Activated naive CD8-positive, alpha-beta T cell treated with anti-CD3 and anti-CD28 coated beads, Interleukin-2, amount 10 ng/mL, durations not matched to agents 7 days and 5 days (primary cell): Measurements from ENCODE around the gene SMAD6. TPM values are rescaled to one million over a fixed set of nuclear protein-coding genes. Genes with fewer than 3 reads are reported as not detected.

ENCODE experiments used
- ATAC-seq: fragments of 150-1000 bp; cut with Tn5 transposase; one replicate; pipeline ENCODE4 v1.10.0; 2021; ENCODE audit warnings: low read depth, moderate library complexity
- POLR2A ChIA-PET: fragments of 350-600 bp; sonication (Branson Sonifier 250); formaldehyde crosslinking; loops from one replicate; lab custom pipeline; 2021; ENCODE audit warnings: antibody characterized with exemption; lab: Charles Lee
- DNase-seq: peaks from one replicate; pipeline ENCODE4 v3.0.0; 2021
- H3K27ac Mint-ChIP-seq: one replicate; pipeline ENCODE4 v1.8.0; 2022; ENCODE audit warnings: mild to moderate bottlenecking, mixed read lengths
- H3K27me3 Mint-ChIP-seq: one replicate; pipeline ENCODE4 v1.8.0; 2022; ENCODE audit warnings: mild to moderate bottlenecking, moderate library complexity, mixed read lengths
- H3K36me3 Mint-ChIP-seq: one replicate; pipeline ENCODE4 v1.8.0; 2021; ENCODE audit warnings: mild to moderate bottlenecking, mixed read lengths
- H3K4me1 Mint-ChIP-seq: one replicate; pipeline ENCODE4 v1.8.0; 2021; ENCODE audit warnings: mixed read lengths
- H3K4me3 Mint-ChIP-seq: one replicate; pipeline ENCODE4 v1.8.0; 2022; ENCODE audit warnings: mild to moderate bottlenecking, moderate library complexity, mixed read lengths
- H3K9me3 Mint-ChIP-seq: one replicate; pipeline ENCODE4 v1.8.0; 2021; ENCODE audit warnings: mixed read lengths
- total RNA-seq, 2 experiments: library from RNA; stranded (reverse); gene quantifications; one replicate each; pipeline ENCODE4 v1.2.3, GENCODE V29; 2021

SMAD6 gene
- total RNA-seq, 2 experiments from 2014 or later = 0.91 to 0.94 TPM

DNA sequence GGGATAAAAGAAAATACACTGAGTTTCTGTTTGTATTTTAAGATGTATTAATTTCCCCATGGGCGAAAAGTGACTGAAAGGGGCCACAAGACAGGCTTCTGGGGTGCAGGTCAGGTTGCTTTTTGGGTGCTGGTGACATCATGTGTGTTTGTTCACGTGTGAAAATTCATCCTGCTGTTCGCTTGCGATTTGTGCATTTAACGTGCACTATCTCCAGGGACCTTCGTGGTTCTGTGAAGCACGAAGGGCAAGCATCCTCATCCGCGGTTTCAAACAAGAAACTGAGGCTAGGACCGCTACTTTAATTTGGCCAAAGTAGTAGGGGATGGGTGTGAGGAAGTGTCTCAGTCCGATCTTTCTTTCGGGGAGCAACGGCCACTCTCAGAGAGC is 1.6 kb upstream of the SMAD6 start:
- POLR2A ChIA-PET = interaction anchor here (1.0 to 3.7 kb wide), 10 partner anchors 8 to 173 kb away, joined by 3 to 42 read pairs (median 4); no protein-coding TSS in a partner anchor
- H3K27me3 Mint-ChIP-seq = peaks cover 21% of the 10 kb centered on the region
- H3K27ac Mint-ChIP-seq = peak overlapping the region; percentile 80
- DNase-seq = no peak
- peaks cover 16% of the 10 kb centered on the region for H3K4me1 Mint-ChIP-seq
- H3K4me3 Mint-ChIP-seq = peak overlapping the region; percentile 87
- no peaks in the 10 kb centered on the region for H3K9me3 Mint-ChIP-seq
- ATAC-seq = no peak
- H3K36me3 Mint-ChIP-seq = peaks cover 2% of the 10 kb centered on the region

DNA sequence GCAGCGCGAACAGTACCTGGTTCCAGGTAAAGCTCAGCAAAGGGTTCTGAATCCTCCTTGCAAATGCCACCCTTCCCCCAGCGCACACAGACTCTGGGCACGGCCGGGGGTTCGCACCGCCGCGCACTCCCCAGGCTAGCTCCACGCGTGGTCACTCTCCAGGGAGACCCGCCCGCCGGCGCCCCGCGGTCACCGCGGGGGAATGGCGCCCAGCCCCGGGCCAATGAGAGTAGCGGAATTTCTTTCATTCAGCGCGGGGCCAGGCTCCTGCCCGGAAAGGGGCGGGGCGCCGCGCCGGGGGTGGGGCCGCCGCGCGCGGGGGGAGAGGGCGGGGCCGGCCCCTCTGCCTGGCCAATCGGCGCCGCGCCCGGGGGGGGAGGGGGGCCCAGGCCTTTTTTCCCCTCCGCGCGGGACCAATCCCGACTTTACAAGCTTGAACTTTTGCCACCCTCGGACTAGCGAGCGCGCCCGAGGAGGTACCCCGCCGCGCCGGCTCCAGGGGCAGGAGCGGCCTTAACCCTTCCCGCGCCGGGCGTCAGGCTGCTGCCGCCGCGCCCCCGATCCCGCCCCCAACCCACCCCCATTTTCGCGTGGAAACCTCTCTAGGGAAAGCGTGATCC is 1.1 kb upstream of the SMAD6 start:
- Mint-ChIP-seq H3K27ac (peak overlapping the region; percentile 80), H3K27me3 (peaks cover 23% of the 10 kb centered on the region), H3K9me3 (no peaks in the 10 kb centered on the region), H3K4me3 (peak overlapping the region; percentile 98), H3K36me3 (peaks cover 2% of the 10 kb centered on the region), H3K4me1 (peaks cover 16% of the 10 kb centered on the region)
- ATAC-seq (peak; percentile 72), DNase-seq (peak; percentile 96)
- POLR2A ChIA-PET = interaction anchor here (1.0 to 3.7 kb wide), 10 partner anchors 9 to 173 kb away, joined by 3 to 42 read pairs (median 4); no protein-coding TSS in a partner anchor

DNA sequence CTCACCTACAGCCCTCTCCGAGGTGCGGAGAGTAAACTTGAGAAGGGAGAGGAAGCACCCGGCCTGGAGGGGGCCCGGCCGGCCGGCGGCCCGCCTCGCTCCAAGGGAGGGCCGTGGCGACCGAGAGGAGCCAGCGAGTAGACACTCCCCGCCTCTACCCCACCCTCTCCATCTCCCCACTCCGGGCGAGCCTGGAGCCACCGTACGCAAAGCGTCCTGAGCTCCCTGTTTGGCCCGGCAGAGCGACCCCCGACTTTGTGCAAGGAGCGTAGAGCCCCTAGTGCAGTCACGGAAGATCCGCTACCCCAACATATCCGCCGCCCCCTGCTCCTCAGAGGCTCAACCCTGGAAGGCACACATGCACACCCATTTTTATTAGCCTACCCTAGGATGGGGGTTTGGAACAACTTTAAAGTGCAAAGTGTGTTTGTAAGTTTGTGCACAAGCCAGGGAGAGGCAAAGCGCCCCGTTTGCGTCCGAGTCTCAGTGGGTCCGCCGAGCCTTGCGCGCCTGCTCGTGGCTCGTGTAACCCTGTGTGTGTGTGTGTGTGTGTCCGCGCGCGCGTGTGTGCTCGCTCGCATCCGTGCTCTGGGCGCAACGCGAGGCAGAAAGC is 508 bp upstream of the SMAD6 start:
- POLR2A ChIA-PET = interaction anchor here (1.0 to 3.7 kb wide), 9 partner anchors 9 to 174 kb away, joined by 3 to 42 read pairs (median 4); no protein-coding TSS in a partner anchor
- Mint-ChIP-seq H3K4me1 (peaks cover 16% of the 10 kb centered on the region), H3K4me3 (peak overlapping the region; percentile 98), H3K9me3 (no peaks in the 10 kb centered on the region), H3K36me3 (peaks cover 2% of the 10 kb centered on the region), H3K27ac (peak overlapping the region; percentile 88), H3K27me3 (peaks cover 23% of the 10 kb centered on the region)
- ATAC-seq (peak; percentile 43), DNase-seq (peak; percentile 75)

DNA sequence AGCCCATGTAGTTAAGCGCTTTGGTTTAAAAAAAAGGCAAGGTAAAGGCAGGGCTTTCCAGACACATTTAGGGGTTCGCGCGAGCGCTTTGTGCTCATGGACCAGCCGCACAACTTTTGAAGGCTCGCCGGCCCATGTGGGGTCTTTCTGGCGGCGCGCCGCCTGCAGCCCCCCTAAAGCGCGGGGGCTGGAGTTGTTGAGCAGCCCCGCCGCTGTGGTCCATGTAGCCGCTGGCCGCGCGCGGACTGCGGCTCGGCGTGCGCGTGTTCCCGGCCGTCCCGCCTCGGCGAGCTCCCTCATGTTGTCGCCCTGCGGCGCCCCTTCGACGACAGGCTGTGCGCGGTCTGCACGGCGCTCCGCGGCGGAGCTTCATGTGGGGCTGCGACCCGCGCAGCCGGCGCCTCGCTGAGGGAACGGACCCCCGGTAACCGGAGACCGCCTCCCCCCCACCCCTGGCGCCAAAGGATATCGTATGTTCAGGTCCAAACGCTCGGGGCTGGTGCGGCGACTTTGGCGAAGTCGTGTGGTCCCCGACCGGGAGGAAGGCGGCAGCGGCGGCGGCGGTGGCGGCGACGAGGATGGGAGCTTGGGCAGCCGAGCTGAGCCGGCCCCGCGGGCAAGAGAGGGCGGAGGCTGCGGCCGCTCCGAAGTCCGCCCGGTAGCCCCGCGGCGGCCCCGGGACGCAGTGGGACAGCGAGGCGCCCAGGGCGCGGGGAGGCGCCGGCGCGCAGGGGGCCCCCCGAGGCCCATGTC is 927 bp downstream of the SMAD6 start:
- Mint-ChIP-seq H3K36me3 (peaks cover 2% of the 10 kb centered on the region), H3K9me3 (no peaks in the 10 kb centered on the region), H3K27ac (no peak overlapping the region), H3K27me3 (peaks cover 23% of the 10 kb centered on the region), H3K4me1 (peaks cover 16% of the 10 kb centered on the region), H3K4me3 (peak overlapping the region; percentile 98)
- DNase-seq = peak; percentile 54
- no peak for ATAC-seq
- POLR2A ChIA-PET = interaction anchor here (0.6 to 3.7 kb wide), 8 partner anchors 10 to 1095 kb away, joined by 3 to 42 read pairs (median 3); no protein-coding TSS in a partner anchor

DNA sequence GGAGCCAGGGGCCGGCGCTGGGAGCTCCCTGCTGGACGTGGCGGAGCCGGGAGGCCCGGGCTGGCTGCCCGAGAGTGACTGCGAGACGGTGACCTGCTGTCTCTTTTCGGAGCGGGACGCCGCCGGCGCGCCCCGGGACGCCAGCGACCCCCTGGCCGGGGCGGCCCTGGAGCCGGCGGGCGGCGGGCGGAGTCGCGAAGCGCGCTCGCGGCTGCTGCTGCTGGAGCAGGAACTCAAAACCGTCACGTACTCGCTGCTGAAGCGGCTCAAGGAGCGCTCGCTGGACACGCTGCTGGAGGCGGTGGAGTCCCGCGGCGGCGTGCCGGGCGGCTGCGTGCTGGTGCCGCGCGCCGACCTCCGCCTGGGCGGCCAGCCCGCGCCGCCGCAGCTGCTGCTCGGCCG is 1.5 kb downstream of the SMAD6 start:
- H3K27me3 Mint-ChIP-seq = peaks cover 23% of the 10 kb centered on the region
- no peak for ATAC-seq
- no peaks in the 10 kb centered on the region for H3K9me3 Mint-ChIP-seq
- peak; percentile 62 for DNase-seq
- POLR2A ChIA-PET = interaction anchor here (0.6 to 3.7 kb wide), 8 partner anchors 10 to 1095 kb away, joined by 3 to 42 read pairs (median 3); no protein-coding TSS in a partner anchor
- peaks cover 2% of the 10 kb centered on the region for H3K36me3 Mint-ChIP-seq
- H3K27ac Mint-ChIP-seq = no peak overlapping the region
- peaks cover 16% of the 10 kb centered on the region for H3K4me1 Mint-ChIP-seq
- no peak overlapping the region for H3K4me3 Mint-ChIP-seq

DNA sequence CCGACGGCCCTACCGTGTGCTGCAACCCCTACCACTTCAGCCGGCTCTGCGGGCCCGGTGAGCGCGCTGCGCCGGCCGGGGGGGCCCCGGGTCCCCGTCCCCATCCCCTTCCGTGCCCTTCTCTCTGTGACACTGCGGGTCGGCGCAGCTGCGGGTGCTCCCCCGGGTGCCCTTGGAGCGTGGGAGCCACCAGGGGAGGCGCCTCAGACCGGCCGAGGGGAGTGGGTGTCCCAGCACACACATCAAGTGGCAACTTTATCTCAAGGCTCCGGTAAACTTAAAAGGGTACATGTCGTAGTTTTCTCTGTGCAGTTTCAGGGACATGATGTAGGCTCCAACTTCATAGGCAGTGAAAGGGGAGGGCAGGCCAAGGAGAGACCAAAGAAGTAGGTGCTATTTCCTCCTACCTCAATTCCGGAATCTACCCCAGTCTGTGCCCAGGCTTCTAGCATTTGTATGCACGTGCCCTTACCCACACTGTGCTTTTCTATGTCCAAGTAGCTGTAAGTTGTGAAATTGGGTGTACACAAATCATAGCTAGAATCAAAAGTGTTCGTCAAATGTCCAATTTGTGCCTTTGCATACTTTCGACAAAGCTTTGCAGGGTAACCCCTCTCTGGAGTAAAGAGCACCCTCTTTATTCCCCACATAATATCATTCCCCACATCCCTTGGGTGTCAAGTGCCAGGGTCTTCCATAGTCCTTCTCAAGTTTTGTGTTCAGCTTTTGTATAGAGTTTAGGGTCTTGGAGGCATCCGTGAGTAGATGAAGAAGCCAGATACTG is 2.2 kb downstream of the SMAD6 start:
- H3K4me3 Mint-ChIP-seq = peak overlapping the region; percentile 77
- no peak for ATAC-seq
- H3K27me3 Mint-ChIP-seq = peaks cover 23% of the 10 kb centered on the region
- no peak overlapping the region for H3K27ac Mint-ChIP-seq
- peaks cover 16% of the 10 kb centered on the region for H3K4me1 Mint-ChIP-seq
- DNase-seq = no peak
- H3K9me3 Mint-ChIP-seq = no peaks in the 10 kb centered on the region
- H3K36me3 Mint-ChIP-seq = peaks cover 2% of the 10 kb centered on the region
- POLR2A ChIA-PET = interaction anchor here (1.4 to 3.7 kb wide), 3 partner anchors 11 to 49 kb away, joined by 5 to 42 read pairs (median 5); no protein-coding TSS in a partner anchor

DNA sequence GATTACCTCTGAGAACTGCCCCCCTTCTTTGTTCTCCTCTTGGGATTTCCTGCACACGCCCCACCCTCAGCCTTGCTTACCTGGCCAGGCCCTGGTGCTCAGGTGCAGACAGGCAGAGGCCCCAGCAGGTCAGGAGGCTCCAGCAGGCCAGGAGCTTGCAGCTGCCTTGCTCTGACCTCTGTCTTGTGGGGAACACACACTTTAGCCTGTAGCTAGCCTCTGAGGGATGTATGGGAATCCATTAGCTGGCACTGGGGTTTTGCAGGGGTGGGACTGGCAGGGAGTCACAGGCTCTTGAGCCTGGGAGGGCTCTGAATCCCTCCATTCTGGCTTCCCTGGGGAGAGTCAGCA is 2.7 kb downstream of the SMAD6 start:
- H3K9me3 Mint-ChIP-seq = no peaks in the 10 kb centered on the region
- ATAC-seq (no peak), DNase-seq (no peak)
- POLR2A ChIA-PET = no interaction called here
- H3K27me3 Mint-ChIP-seq = peaks cover 23% of the 10 kb centered on the region
- H3K36me3 Mint-ChIP-seq = peaks cover 2% of the 10 kb centered on the region
- peaks cover 16% of the 10 kb centered on the region for H3K4me1 Mint-ChIP-seq
- no peak overlapping the region for H3K27ac Mint-ChIP-seq
- H3K4me3 Mint-ChIP-seq = no peak overlapping the region

DNA sequence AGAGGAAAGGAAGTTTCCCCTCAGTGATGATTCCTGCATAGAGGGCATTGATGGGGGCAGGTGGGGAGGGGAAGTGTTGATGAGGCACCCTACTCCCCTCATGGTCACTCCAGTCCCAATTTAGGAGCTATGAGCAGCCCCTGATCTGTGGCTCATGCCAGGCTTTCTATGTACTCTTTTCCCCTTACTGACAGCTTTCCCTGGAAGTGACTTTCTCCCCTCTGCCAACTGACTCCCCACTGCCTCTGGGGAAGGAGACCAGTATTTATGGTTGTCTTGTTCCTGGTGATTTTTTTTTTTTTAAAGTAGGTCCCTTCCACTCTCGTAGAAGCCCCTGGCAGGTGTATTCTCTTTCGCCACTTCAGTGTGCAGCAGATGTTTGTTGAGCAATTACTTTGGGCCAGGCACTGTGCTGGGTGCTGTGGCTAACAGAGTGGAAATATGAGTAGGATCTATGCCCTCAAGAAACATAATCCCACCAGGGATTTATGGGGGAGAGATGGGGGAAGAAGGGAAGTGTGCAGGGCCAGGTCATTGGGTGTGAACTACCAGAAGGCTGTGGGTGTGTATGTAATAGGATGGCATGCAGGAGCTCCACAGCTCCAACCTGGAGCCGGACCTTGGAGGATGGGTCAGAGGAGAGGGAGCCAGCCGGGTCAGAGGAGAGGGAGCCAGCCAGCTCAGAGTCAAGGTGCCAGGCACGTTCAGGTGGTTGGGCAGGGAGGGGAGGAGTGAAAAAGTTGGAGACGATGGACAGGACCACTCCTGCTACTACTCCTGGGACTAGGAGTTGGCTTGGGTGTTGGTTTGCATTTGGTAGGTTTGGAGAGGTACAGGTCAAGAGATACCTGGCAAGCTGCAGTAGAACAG is 3.5 kb downstream of the SMAD6 start:
- ATAC-seq = no peak

DNA sequence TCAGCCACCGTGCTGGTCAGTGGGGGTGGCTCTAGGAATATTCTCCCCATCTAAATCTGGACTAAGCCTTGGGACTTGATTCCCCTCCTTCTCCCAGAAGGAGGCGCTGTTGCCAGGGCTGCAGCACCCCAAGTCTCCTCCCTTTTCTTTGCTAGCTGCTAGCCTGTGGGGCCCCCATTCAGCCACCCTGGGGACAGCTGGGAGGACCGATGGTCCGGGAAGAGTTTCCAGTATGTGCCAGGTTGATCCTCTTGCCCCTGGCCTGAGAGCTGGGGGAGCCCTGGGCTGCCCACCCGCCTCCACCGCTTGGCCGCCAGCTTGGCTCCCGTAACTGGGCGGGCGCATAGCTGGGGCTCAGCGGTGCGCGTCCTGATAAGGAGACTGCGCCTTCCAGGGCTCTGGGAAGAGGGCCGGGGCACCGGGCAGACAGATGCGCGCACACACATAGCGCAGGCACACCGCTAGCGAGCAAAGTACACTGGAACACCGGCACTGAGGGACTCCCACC is 4.2 kb downstream of the SMAD6 start:
- Mint-ChIP-seq H3K9me3 (no peaks in the 10 kb centered on the region), H3K27ac (no peak overlapping the region), H3K27me3 (peaks cover 23% of the 10 kb centered on the region), H3K4me1 (peaks cover 11% of the 10 kb centered on the region), H3K36me3 (peaks cover 2% of the 10 kb centered on the region), H3K4me3 (no peak overlapping the region)
- POLR2A ChIA-PET = no interaction called here
- DNase-seq = no peak
- no peak for ATAC-seq

More for the DNA sequence above, 3.5 kb downstream of the SMAD6 start:
- peaks cover 13% of the 10 kb centered on the region for H3K4me1 Mint-ChIP-seq
- H3K27me3 Mint-ChIP-seq = peaks cover 23% of the 10 kb centered on the region
- H3K36me3 Mint-ChIP-seq = peaks cover 2% of the 10 kb centered on the region
- no peaks in the 10 kb centered on the region for H3K9me3 Mint-ChIP-seq
- DNase-seq = no peak
- no peak overlapping the region for H3K4me3 Mint-ChIP-seq
- POLR2A ChIA-PET = no interaction called here
- H3K27ac Mint-ChIP-seq = no peak overlapping the region

DNA sequence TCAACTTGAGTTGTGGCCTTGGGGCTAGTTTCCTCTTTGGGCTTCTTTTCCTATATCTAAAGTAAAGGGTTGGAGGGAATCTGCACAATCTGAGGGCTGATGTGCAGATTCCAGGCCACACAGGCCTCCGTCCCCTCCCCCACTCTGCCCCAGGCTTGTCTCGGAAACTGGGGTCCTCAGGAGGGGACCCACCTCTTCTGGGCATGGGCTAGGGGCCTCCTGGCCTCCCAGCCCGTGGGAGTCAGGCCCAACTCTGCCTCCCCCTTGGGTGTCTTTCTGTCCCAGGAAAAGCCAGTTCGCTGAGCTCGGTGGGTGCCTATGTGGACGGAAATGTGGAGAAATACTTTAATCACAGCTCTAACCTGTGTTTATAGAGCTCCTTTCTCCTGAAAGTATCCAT is 4.8 kb downstream of the SMAD6 start:
- Mint-ChIP-seq H3K27ac (no peak overlapping the region), H3K36me3 (peaks cover 2% of the 10 kb centered on the region), H3K27me3 (peaks cover 23% of the 10 kb centered on the region), H3K9me3 (no peaks in the 10 kb centered on the region), H3K4me1 (peaks cover 8% of the 10 kb centered on the region), H3K4me3 (no peak overlapping the region)
- POLR2A ChIA-PET = no interaction called here
- DNase-seq (no peak), ATAC-seq (no peak)

DNA sequence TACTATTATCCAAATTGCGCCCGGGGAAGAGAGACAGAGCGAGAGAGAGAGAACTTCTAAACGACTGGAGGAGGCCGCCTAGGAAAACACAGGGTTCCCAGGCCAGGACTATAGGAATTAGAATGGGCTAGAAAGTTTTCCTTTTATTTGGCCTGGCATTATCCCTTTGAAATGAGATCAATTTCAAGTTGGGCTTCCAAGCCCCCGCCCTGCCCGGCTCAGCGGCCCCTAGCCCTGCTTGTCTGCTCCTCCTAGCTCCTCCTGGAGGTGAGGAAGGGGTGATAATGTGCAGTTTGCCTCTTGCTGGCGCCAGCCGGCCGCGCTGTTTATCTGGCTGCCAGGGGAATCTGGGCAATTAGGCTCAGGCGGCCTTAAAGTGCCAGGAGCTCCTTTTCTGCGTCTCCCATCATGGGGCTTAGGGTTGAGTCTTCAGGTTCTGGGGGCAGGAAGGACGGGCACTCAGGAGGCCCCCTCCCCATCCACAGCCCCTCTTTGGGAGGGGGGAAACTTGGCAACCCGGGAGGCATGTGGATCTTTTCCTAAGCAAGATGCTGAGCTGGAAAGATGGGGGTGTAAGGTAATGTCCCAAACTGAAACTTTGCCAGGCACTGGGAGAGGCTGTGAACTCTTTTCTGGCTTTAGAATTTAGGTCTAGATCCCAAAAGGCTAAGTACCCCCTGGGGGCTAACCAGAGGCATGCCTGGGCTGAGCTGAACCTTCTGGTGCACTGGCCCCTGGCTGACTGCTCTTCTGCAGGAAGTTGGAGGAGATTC is 5.5 kb downstream of the SMAD6 start:
- Mint-ChIP-seq H3K4me1 (peaks cover 6% of the 10 kb centered on the region), H3K27ac (no peak overlapping the region), H3K9me3 (no peaks in the 10 kb centered on the region), H3K4me3 (no peak overlapping the region), H3K27me3 (peaks cover 19% of the 10 kb centered on the region), H3K36me3 (no peaks in the 10 kb centered on the region)
- POLR2A ChIA-PET = no interaction called here
- DNase-seq (no peak), ATAC-seq (no peak)
